Measurements from ENCODE around the gene FBXW4. TPM values are rescaled to one million over a fixed set of nuclear protein-coding genes. Genes with fewer than 3 reads are reported as not detected.

FBXW4 gene
- total RNA-seq, 1 donor from 2014 or later: 108 TPM

DNA sequence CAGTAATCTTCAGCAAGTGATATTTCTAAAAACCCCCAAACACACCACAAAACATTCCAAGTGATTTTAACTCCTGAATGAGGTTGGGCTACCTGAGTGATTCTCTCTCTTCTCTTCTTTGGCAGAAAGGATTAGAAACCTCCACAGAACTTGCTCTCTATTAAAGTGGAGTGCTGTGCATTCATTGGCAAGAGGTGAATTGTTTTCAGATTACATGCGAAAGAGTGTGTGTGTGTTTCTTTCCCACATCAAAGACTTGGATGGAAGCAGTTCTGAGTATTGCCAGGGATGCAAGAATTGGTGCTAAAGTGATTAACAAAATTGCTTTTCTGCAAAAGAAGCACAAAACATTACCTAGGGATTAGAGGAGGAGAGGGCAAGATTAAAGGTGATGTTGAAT is 13.1 kb upstream of the FBXW4 start:
- intact Hi-C loops (cut with DNase I): no loop called here
- no peak for DNase-seq (ENCODE audit: low spot score)

DNA sequence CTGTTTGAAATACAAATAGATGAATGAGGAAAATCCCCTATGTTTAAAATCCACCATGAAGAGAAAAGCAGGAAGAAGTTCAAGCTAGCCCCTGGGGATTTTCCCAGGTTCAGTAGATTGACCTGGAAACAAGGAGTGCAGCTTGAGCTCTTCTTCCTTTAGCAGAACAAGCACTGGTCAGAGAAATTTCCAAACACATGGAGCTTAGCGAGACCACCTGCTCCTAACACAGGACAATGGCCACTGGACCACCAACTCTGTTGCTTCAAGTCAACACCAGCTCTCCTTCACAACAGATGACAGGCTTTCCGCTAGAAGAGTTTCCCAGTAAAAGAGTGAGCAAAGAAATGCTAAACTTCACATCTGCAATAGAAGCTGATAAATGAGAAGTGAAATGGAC is 9.4 kb upstream of the FBXW4 start:
- intact Hi-C loops (cut with DNase I): no loop called here

DNA sequence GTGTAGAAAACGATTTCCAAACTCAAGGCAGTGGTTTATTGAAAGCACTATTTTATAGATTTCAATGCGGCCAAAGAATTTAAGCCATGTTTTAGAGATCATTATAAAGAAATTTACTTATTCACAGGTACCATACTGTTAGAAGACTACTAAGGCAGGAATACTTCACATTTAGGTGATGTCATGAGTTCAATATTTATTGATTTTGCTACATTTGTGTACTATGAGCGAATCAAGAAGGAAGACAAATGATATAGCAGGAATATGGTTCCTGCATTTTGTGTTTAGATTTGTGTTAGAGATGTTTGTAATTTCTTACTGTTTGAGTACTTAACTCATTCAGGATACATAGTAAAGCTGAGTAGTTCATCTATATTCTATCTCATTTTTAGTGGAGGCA is 1.7 kb upstream of the FBXW4 start:
- intact Hi-C loops (cut with DNase I): no loop called here
- no peak for DNase-seq (ENCODE audit: low spot score)

More for the DNA sequence above, 9.4 kb upstream of the FBXW4 start:
- no peak for DNase-seq (ENCODE audit: low spot score)

DNA sequence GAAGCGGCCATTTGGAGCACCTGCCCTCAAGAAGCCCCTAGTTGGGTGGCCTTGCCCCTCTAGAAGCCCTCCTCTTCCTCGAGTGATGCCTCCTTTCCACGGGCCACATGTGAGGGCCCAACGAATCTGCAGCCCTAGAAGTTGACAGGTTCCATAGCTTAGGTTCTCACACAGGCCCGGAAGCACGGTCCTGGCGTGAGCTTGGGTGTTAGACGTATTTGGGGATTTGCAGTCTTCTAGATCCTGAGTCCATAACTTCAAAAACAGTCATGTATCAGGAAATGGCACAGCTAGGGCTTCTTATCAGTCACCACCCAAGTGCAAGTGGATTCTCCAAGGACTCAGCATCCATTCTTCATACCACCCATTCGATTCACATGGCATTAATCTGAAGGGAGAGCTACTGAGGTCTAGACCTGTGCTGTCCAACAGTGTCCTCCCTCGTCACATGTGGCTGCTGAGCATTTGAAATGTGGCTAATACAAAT is 477 bp upstream of the FBXW4 start:
- no peak for DNase-seq (ENCODE audit: low spot score)
- intact Hi-C loops (cut with DNase I): no loop called here

DNA sequence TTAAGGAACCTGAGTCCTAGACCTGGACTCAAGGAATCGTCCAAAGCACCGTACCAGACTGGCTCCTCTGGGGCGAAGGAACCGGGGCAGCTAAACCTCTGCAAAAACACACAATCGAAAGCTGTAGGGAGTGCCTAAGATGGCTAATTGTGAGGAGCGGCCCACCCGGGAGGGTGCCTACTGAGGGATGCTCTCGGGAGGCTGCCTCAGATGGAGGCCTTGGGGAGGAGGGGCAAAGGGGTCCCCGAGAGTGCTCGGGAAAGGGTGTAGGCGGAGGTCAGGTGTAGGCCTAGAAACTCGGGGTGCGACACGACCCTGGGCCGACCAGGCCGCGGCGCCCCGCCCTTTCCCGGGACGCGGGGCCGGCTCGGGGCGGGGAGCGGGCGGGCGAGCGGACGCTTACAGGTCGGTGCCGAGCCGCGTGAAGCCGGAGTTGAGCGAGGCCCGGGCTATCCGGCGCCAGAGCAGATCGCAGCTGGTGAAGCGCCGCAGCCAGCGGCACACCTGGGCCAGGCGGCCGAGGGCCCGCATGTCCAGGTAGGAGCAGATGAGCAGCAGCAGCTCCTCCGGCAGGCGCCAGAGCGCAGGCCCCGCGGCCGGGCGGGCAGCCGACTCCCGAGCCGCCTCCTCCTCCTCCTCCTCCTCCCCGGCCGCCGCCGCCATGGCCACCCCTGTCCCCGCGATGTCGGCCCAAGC is 844 bp downstream of the FBXW4 start:
- peak; percentile 78 for DNase-seq (ENCODE audit: low spot score)
- intact Hi-C loops (cut with DNase I): no loop called here

DNA sequence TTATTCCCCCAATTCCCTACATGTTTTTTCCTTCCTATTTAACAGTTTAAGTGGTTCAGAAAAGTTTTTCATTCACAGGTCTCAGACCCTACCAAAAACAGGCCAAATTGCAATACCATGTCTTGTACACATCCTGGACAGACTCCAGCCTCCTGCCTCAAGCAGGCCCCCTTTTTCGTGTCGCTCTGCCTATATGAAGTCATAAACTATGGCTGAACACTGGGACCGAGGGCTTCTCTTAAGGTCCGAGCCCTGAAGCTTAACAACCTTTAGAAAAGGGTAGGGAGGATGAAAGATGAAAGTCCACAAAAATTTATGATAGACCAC is 1.4 kb downstream of the FBXW4 start:
- intact Hi-C loops (cut with DNase I): no loop called here
- no peak for DNase-seq (ENCODE audit: low spot score)

DNA sequence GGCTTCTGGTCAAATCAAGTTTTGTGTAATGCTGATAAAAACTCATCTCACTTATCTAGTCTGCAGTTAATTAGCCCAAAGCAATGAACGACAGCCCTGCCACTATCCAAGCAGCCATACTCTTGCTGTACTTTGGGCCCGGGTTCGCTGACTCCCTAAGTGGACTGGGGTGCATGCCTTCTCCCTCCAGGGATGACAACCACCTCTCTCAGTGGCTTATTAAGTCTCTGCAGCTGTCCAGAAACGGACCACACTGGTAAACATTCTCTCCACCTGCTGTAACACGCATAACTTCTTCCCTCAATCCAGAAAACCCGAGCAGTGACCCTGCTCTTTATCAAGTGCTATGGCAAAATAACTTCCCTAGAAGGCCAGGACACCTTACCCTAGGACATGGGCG is 3.9 kb downstream of the FBXW4 start:
- intact Hi-C loops (cut with DNase I): no loop called here

DNA sequence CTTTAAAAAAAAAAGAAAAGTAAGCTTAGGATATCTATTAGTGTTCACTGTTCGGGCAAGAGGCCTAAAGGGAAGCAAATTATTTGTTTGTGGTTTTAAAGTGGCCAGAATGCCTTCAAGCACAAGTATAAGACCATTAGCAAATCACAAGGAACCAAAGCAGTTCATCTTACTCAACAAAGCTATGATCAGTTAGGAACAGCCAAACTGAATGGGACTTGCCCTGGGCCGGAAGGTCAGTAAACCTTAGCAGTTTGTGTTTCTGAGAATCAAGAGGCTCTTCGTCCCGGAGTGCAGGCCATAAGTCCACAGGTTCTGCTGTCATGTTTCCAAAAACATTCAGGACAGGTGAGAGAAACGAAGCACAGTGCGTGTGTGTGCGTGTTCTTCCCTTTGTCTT is 4.5 kb downstream of the FBXW4 start:
- intact Hi-C loops (cut with DNase I): no loop called here
- DNase-seq (ENCODE audit: low spot score): no peak

More for the DNA sequence above, 3.9 kb downstream of the FBXW4 start:
- DNase-seq (ENCODE audit: low spot score): no peak

DNA sequence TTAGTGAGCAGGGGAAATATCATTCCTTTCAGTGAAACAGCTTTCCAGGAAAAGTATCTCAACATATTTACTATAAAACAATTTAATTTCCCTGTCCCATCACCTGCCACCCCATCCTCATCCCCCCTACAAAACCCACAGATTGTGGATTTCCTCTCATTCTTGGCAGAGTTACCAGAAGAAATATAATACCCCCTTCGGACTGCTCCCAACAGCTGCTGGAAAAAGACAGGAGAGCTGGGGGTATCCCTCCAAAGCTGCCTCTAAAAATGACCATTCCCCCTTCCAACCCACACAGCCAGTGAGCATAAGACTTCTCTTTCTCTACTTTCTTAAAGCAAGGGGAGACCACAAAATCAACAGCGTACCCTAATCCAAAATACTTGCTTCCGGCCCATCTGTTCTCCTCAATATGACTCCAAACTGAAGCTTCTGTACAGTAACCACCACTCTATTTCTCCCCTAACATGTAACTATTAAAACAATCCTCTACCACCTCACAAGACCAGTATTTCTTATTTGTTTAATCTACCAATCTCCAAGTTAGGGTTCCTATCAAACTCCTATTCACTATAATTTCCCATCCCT is 7.8 kb downstream of the FBXW4 start:
- no peak for DNase-seq (ENCODE audit: low spot score)
- intact Hi-C loops (cut with DNase I): no loop called here

DNA sequence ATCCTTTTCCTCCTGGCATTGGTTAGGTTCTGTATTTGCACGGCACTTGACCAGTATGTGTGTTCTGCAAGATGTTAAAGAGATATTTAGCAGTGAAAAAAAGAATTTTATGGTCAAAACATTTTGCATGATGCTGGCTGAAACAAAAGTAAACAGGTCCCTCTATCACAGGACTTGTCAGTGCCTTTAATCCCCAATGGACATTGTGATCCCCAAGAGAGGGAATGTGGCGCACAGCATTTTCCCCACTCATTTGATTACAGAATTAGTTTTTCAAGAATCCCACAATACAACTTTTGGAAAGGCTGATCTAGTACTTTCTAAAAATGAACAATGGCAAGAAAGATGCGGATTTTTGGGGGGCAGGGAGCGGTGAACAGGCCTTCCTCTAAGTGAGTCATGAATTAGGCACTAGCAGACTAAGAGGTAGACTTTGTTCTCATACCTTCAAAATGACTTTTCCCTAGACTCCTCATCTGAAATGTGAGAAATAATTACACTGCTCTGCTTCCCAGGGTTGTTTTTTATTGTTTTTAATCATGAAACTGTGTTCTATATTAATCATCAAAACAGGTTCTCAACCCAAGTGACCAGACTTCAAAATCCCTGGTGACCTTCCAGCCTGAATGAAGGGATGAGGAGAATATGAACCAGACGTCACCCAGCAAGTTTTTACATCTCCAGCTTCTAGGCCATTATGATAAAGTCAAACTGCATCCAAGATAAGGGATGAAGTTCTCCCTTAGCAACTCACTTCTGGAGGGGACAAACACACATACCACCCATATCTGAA is 8.6 kb downstream of the FBXW4 start:
- intact Hi-C loops (cut with DNase I): no loop called here
- DNase-seq (ENCODE audit: low spot score): no peak

DNA sequence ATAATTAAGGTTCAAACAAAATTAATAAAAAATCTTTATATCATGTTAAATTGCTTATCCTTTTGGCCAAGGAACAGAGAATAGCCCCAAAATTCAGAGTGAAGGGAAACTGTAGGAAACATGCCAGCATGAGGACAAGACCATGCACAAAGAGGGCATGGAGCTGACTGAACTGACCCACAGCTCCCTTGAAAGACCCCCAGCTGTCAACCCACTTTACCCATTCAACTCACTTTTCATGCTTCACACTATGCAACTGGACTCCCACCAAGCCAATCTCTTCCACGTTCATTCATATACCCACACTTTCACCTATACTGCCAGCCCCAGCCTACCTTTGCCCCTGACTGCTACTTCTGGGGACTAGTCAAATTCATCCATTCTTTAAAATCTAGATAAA is 10.2 kb downstream of the FBXW4 start:
- DNase-seq (ENCODE audit: low spot score): no peak
- intact Hi-C loops (cut with DNase I): no loop called here

DNA sequence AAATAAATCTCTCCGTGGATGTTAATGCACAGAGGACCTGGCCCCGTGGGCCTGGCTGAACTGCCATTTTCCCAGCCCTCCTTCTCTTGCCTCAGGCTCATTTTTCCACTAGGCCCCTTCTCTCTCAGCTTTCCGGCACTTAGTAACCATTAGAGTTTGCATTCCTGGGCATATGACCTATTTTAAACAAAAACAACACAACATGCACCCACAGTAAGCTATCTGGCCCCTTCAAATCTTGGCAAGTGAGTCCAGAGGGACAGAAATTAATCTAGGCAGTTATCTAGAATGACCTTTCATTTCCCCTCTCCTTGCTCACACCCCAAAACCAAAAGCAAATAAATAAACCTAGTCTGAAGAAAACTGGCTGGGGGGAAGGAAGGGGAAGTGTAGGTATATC is 11.7 kb downstream of the FBXW4 start:
- no peak for DNase-seq (ENCODE audit: low spot score)
- intact Hi-C loops (cut with DNase I): no loop called here

DNA sequence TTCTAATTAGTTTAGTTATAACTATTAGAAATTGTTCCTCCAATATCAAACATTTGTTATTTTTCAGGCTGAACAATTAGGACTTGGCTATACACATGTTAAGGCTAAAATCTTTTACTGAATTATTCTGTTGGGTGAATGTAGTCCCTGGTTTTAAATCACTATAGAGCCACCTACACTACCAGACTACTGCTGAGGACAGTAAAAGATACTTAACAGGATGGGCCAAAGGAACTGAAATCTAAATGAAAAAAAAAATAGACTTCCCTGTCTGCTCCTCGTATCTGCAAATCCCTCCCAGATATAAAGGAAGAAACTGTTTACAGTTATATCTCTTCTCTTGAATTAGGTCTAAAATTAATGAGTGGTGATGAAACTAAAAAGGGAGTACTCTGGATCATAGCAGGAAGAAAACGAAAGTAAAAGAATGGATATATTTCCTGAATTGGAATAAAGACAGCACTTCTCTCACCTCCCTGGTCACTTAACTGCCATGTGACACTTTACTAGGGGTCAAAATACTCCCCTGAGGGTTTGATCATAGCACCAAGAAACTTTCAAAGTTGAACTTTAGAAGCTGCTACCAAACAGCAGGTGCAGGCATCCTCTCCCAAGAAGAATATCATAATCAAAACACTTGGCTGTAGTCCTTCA is 12.7 kb downstream of the FBXW4 start:
- intact Hi-C loops (cut with DNase I): no loop called here
- DNase-seq (ENCODE audit: low spot score): no peak

DNA sequence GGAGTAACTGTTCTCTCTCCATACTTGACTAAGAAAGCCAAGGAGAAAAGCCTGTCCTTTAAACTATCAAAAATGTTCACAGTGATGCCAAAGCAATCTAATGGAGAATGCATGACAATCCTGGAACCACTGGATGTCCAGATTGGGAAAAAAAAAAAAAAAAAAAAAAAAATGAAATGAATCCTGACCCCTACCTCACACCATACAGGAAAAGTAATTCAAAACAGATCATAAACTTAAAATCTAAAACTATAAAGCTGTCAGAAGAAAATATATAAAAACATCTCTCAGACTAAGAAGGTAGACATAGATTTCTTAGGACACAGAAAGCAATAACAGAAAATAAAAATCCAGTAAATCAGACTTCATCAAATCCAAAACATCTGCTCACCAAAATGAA is 18.4 kb downstream of the FBXW4 start:
- intact Hi-C loops (cut with DNase I): no loop called here
- DNase-seq (ENCODE audit: low spot score): no peak

DNA sequence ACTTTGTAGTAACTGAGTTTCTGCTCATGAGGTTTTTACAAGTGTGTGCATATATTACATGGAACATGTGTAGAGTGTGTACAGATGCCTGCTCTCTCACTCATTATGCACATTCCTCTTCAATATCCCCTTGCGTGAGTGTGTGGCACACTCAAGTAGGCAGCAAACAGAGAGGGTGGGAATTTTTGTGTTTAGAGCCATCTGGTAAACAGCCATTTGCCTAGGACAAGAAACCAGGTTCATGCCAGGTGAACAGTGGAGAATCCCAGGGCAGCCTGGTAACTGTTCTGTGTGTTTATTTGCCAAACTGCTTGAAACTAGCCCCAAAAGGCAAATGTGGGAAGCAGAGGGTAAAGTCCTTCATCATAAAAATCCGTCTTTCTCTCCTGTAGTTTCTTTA is 19.9 kb downstream of the FBXW4 start:
- intact Hi-C loops (cut with DNase I): no loop called here
- no peak for DNase-seq (ENCODE audit: low spot score)

DNA sequence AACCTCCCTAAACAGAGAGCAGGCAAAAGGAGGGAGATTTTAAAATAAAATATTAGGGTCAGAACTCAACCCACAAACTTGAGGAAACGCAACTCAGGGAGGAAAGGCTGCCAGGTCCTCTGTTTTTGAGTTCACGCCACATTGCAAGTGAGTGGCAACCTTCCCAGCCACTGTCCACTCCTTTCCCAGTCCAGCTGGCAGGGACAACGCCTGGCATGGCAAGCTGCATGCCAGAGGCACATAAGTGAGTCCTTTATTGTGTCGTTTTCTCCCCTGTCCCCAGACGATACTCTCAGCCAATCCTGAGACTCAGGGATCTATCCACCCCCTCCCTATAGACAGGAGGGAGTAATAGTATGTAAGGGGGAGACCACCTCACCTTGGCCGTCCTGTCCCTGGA is 22.4 kb downstream of the FBXW4 start:
- intact Hi-C loops (cut with DNase I): no loop called here
- DNase-seq (ENCODE audit: low spot score): peak; percentile 82

DNA sequence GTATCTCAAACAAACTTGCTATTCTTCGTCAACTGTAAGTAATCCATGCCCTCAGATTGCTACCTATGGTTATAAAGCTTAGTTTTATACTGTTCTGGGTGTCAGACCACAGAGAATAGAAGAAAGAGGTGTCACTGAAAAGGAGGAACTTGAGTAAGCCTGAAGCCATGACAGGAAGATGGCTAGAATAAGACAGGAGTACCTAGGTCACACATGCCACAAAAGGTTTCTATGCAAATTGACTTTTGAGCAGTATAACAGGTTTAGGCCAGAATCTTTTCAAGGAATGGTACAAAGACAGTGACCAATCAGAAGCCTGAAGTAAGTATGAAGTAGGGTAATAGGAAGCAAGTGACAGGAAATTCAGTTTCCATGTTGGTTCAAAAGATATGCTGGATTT is 23.5 kb downstream of the FBXW4 start:
- intact Hi-C loops (cut with DNase I): no loop called here
- DNase-seq (ENCODE audit: low spot score): no peak

DNA sequence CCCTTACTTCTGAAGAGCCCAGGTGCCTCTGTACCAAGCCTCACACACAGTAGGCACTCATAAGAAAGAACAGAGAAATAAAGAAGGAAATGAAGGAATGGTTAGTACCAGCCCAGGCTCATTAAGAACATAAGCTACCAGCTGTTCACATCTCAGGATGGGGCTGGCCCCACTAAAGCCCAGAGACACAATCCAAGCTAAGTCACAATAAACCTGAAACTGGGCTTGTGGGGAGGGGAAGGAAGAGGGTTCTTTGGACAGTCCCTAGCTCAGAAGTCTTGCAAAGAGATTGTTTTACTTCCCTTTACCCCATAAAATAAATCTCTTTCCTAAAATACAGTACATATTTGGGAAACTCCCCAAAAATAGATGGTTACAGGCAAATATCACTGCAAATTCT is 24.3 kb downstream of the FBXW4 start:
- intact Hi-C loops (cut with DNase I): no loop called here
- DNase-seq (ENCODE audit: low spot score): no peak

DNA sequence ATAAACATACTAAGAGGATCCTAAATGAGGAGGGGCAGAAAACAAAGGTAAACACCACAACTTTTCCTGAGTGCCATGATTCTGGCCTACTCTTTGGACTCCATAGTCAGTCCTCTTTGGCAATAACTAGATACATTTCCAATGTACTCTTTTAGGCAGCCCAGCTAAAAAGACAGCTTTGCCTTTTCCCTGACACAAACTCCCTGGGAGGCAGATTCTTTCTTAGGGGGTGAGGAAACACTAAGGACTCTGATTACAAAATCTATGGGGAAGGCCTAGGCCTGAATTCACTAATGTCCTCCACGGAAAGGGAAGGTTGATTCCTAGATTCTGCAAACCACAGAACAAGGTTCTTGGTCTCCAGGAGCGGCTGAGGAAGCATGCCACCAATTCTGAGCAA is 25.8 kb downstream of the FBXW4 start:
- intact Hi-C loops (cut with DNase I): no loop called here
- no peak for DNase-seq (ENCODE audit: low spot score)

DNA sequence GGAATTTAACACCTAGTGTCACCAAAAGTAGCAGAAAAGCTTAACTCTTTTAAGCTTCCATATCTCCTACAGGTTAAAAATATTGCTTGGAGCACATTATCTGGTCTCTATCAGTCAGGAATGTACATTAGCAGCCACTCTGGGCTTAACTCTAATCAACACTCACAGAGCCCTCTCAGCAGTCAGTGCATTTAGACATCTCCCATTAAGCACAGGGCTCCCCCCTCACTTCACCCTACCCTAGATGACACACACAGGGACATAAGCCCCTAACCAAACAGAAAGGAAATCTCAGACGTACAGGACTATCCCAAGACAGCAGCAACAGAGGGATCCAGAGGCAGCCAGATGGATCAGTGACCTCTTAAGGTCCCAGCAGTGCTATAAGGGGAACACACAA is 26.4 kb downstream of the FBXW4 start:
- intact Hi-C loops (cut with DNase I): no loop called here
- no peak for DNase-seq (ENCODE audit: low spot score)

DNA sequence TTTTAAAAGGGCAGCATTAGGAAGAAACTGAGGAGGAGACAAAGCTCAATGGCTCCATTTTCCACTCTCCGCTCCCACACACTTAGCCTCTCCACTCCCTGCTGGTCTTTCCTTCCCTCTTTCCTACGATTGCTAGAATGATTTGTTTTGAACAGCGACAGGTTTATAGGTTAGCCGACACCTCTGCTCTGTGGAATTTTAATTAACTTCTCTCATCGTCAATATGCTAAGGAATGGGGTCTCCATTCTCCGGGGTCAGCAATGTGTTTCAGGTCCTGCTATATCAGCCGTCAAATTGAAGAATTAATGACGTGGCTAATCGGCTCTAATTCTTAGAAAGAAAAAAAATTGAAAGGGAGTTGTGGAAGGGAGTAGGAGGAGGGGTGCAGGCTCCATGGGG is 28.9 kb downstream of the FBXW4 start:
- intact Hi-C loops (cut with DNase I): no loop called here
- DNase-seq (ENCODE audit: low spot score): no peak
